SJSA1 (cell line): Measurements from ENCODE around the gene ZNF488. TPM values are rescaled to one million over a fixed set of nuclear protein-coding genes. Genes with fewer than 3 reads are reported as not detected.
A peak's percentile ranks its signal among the peaks of the same experiment; 100 is the strongest.

Experiments
- DNase-seq, 2 experiments: peaks; one replicate each; pipeline ENCODE4 v3.0.0-alpha.2; 2015 to 2020; ENCODE audit warnings: low spot score in 2 of 2, low read depth in 1 of 2
- H3K27ac ChIP-seq: fragments of 250-450 bp; sonication (Bioruptor Pico); 2 replicates; pipeline ENCODE4 v1.5.1; 2020; ENCODE audit warnings: mild to moderate bottlenecking, moderate library complexity
- H3K27me3 ChIP-seq: fragments of 250-450 bp; sonication (Bioruptor Pico); replicated peaks from 2 replicates; pipeline ENCODE4 v1.5.1; 2020; ENCODE audit warnings: mild to moderate bottlenecking, moderate library complexity
- H3K36me3 ChIP-seq: fragments of 250-450 bp; sonication (Bioruptor Pico); 2 replicates; pipeline ENCODE4 v1.5.1; 2020; ENCODE audit warnings: mild to moderate bottlenecking
- H3K4me1 ChIP-seq: fragments of 250-450 bp; sonication (Bioruptor Pico); replicated peaks from 2 replicates; pipeline ENCODE4 v1.6.1; 2021; ENCODE audit warnings: mild to moderate bottlenecking
- H3K4me3 ChIP-seq: fragments of 250-450 bp; sonication (Bioruptor Pico); 2 replicates; pipeline ENCODE4 v1.5.1; 2020; ENCODE audit warnings: mild to moderate bottlenecking
- H3K9me3 ChIP-seq: fragments of 250-450 bp; sonication (Bioruptor Pico); replicated peaks from 2 replicates; pipeline ENCODE4 v1.5.1; 2020; ENCODE audit warnings: mild to moderate bottlenecking
- total RNA-seq: library from RNA; depleted of rRNA; stranded (reverse); fragments of >200 nt; shearing (Covaris generic); gene quantifications from 2 replicates; pipeline ENCODE4 v1.2.3, GENCODE V29; 2014

Gene ZNF488
- total RNA-seq, 1 experiment from 2014 or later, result 1.2 TPM

DNA sequence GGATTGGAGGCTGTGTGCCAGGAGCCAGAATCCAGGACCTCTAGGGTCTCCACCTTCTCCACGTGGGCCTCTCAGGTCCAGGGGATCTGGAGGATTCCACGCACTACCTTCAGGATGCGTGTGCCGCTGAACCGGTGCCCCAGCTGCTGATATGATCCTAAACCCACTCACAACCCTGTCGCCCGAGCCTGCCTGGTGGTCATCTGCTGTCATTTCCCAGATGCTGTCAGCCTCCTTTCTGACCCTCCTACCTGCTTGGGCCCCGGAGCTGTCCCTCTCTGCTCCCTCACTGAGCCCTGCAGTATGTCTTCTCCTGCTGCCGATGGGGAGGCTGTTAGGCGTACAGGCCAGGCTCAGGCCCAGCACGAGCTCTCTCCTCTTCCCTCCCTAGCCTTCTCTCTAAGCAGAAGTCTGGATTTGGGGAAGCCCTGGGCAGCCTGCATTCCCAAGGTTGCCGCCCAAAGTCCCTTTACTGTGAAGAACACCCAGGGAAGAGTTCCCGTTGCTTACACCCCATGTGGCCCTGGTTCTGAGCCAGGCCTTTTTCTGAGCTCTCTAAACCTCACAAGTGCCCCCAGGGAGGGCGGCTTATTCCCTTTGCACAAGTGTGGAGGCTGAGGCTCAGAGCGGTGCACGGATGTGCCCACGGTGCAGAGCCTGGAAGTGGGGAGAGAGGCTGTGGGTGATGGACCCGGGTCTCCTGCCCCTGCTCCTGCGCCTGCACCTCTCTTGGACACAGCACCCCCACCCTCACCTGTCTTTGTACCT lies 30.8 kb upstream of the ZNF488 start:
- no peaks in the 10 kb centered on the region for H3K36me3 ChIP-seq
- peaks cover 22% of the 10 kb centered on the region for H3K4me1 ChIP-seq
- no peaks in the 10 kb centered on the region for H3K9me3 ChIP-seq
- DNase-seq, result no peak
- H3K4me3 ChIP-seq, result no peak overlapping the region
- H3K27ac ChIP-seq, result no peak overlapping the region
- no peaks in the 10 kb centered on the region for H3K27me3 ChIP-seq

DNA sequence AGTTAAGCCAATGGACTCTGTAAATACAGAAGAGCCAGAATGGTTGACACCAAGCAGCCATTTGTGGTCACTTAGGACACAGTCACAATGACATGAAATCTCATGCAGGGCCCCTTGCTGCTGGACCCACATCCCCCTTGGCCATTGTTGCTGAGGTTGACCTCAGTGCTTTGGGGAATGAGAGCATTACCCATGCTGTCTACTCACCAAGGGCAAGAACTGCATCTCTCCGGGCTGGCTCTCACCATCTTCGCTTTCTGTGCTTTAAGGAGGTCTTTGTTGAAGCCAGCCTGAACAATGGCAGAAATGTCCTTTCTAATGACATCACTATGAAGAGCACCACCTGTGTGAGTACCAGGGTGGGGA lies 30.1 kb upstream of the ZNF488 start:
- no peak overlapping the region for H3K4me3 ChIP-seq
- no peaks in the 10 kb centered on the region for H3K9me3 ChIP-seq
- H3K4me1 ChIP-seq, result peaks cover 22% of the 10 kb centered on the region
- H3K27me3 ChIP-seq, result no peaks in the 10 kb centered on the region
- DNase-seq, result no peak
- H3K36me3 ChIP-seq, result no peaks in the 10 kb centered on the region
- no peak overlapping the region for H3K27ac ChIP-seq

DNA sequence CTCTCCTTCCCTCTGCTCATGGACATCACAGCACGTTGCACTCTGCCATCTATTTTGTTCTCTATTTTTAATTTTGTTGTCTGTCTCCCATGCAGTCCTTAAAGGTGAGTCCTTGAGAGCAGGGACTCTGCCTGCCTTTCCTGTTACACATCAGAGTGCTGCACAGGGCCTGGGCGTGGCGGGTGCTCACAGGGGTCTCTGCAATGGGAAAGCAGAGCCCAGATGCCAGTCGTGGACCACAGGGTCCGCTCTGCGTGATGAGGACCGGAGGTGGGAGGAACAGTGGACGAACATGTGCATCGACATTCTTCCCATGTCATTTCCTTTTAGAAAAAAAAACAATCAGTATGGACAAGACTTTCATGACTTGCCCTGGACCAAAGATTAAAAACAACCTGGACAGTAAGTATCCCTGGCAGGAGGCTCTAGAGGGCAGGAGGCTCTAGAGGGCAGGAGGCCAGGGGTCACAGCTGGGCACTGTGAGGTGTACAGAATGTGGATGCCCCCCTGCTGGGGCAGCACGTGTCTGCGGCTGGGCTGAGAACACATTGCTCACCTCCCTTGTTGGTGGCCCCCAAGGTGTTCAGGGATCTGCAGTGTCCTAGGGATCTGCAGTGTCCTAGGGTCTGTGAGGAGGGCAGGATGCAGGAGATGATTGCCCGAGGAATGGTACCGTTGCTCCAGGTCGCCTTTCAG lies 29.6 kb upstream of the ZNF488 start:
- H3K4me1 ChIP-seq, result peaks cover 26% of the 10 kb centered on the region
- DNase-seq, result no peak
- peak overlapping the region; percentile 33 for H3K27ac ChIP-seq
- no peak overlapping the region for H3K4me3 ChIP-seq
- H3K9me3 ChIP-seq, result no peaks in the 10 kb centered on the region
- no peaks in the 10 kb centered on the region for H3K27me3 ChIP-seq
- no peaks in the 10 kb centered on the region for H3K36me3 ChIP-seq

GRCh38 chr10:47412869-47413268 lies 28.8 kb upstream of the ZNF488 start:
- peaks cover 30% of the 10 kb centered on the region for H3K4me1 ChIP-seq
- peak overlapping the region; percentile 33; the same call in 1 of the 2 replicates for H3K27ac ChIP-seq

DNA sequence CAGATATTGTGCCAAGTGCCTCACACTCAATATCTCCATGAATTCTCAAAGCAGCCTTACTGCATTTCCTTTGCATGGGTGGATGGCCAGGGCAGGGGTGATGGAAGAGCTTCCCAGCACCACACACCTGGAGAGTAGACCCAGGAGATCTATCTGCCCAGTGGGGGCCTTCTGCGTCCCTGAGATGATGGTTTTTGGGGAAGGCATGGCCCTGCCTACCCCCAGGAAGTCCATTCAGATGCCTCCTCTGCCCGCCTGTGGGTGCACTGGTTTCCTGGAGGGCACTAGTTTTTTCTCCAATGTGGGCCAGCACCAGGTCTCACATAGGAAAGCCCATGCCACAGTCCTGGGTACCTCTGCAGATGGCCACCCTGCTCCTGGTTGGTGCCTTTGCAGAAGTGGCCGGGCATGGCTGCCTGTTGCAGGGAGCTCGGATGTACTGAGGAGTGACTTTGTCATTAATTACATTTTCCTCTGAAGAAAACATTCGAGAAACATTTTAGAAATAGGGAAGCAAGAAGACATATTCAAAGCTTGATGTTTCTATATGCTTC lies 28.2 kb upstream of the ZNF488 start:
- H3K27ac ChIP-seq, result no peak overlapping the region
- DNase-seq, result no peak
- no peaks in the 10 kb centered on the region for H3K36me3 ChIP-seq
- H3K4me1 ChIP-seq, result peaks cover 34% of the 10 kb centered on the region
- no peaks in the 10 kb centered on the region for H3K9me3 ChIP-seq
- H3K27me3 ChIP-seq, result no peaks in the 10 kb centered on the region
- H3K4me3 ChIP-seq, result no peak overlapping the region

More at GRCh38 chr10:47412869-47413268, 28.8 kb upstream of the ZNF488 start:
- Histone ChIP-seq H3K9me3 (no peaks in the 10 kb centered on the region), H3K36me3 (no peaks in the 10 kb centered on the region), H3K4me3 (no peak overlapping the region), H3K27me3 (no peaks in the 10 kb centered on the region)
- peak in 1 of 2 experiments; percentile 36 for DNase-seq

GRCh38 chr10:47410862-47411261 lies 26.8 kb upstream of the ZNF488 start:
- Histone ChIP-seq H3K27me3 (no peaks in the 10 kb centered on the region), H3K4me3 (no peak overlapping the region), H3K9me3 (no peaks in the 10 kb centered on the region), H3K36me3 (no peaks in the 10 kb centered on the region), H3K27ac (no peak overlapping the region), H3K4me1 (peaks cover 48% of the 10 kb centered on the region)
- no peak for DNase-seq

GRCh38 chr10:47410271-47410670 lies 26.2 kb upstream of the ZNF488 start:
- Histone ChIP-seq H3K4me3 (no peak overlapping the region), H3K9me3 (no peaks in the 10 kb centered on the region), H3K27me3 (no peaks in the 10 kb centered on the region), H3K36me3 (no peaks in the 10 kb centered on the region), H3K27ac (no peak overlapping the region), H3K4me1 (peaks cover 54% of the 10 kb centered on the region)
- no peak for DNase-seq

DNA sequence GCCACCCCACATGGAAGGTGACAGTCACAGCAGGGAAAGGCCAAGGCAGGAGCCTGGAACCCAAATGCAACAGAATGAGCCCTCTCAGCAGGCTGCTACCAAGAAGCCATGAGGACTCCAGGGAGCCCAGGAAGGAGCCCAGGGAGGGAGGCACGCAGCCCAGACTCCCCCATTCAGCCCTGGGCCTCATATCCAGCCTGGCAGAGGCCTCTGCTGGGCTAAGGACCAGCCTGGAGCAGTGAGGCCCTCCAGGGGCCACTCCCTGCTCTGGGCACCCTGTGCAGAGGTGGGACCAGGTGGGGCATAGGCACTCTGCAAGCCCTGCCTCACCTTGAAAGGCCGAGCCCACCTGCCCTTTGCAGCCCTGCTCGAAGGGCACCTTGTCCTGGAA lies 25.8 kb upstream of the ZNF488 start:
- H3K36me3 ChIP-seq, result no peaks in the 10 kb centered on the region
- H3K27me3 ChIP-seq, result no peaks in the 10 kb centered on the region
- H3K4me3 ChIP-seq, result no peak overlapping the region
- peaks cover 58% of the 10 kb centered on the region for H3K4me1 ChIP-seq
- no peak for DNase-seq
- no peaks in the 10 kb centered on the region for H3K9me3 ChIP-seq
- H3K27ac ChIP-seq, result no peak overlapping the region

GRCh38 chr10:47409171-47409865 lies 25.2 kb upstream of the ZNF488 start:
- H3K36me3 ChIP-seq, result no peaks in the 10 kb centered on the region
- no peaks in the 10 kb centered on the region for H3K9me3 ChIP-seq
- H3K27ac ChIP-seq, result no peak overlapping the region
- no peak overlapping the region for H3K4me3 ChIP-seq
- peaks cover 63% of the 10 kb centered on the region for H3K4me1 ChIP-seq
- H3K27me3 ChIP-seq, result no peaks in the 10 kb centered on the region
- DNase-seq, result no peak

GRCh38 chr10:47408606-47409005 lies 24.5 kb upstream of the ZNF488 start:
- Histone ChIP-seq H3K9me3 (no peaks in the 10 kb centered on the region), H3K4me3 (no peak overlapping the region), H3K27me3 (no peaks in the 10 kb centered on the region), H3K27ac (no peak overlapping the region), H3K36me3 (no peaks in the 10 kb centered on the region), H3K4me1 (peaks cover 66% of the 10 kb centered on the region)
- no peak for DNase-seq

- no peaks in the 10 kb centered on the region for H3K9me3 ChIP-seq
- peaks cover 68% of the 10 kb centered on the region for H3K4me1 ChIP-seq
- H3K27ac ChIP-seq, result peak overlapping the region; percentile 82
- no peak overlapping the region for H3K4me3 ChIP-seq
- no peaks in the 10 kb centered on the region for H3K27me3 ChIP-seq
- peak; percentile 89 to 91 for DNase-seq
- no peaks in the 10 kb centered on the region for H3K36me3 ChIP-seq
Measured at GRCh38 chr10:47406870-47407691, 23.0 kb upstream of the ZNF488 start.

DNA sequence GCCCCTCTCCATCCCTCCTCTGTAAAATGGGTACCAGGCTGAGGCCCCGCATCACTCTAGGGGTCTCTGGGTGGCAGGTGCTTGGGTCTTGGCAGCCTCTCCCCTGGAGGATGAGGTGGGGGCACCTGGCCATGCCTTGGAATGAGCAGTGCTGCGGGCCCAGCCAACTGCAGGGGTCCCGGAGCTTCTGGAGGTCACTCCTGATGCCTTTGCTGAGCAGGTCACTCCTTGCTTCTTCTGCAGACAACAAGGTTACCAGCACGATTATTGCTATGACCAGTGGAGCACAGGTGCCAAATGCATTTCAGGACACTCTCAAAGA lies 22.4 kb upstream of the ZNF488 start:
- H3K36me3 ChIP-seq, result no peaks in the 10 kb centered on the region
- H3K9me3 ChIP-seq, result no peaks in the 10 kb centered on the region
- no peak for DNase-seq
- no peaks in the 10 kb centered on the region for H3K27me3 ChIP-seq
- H3K4me1 ChIP-seq, result peaks cover 67% of the 10 kb centered on the region
- H3K4me3 ChIP-seq, result no peak overlapping the region
- H3K27ac ChIP-seq, result peak overlapping the region; percentile 28; the same call in 1 of the 2 replicates

DNA sequence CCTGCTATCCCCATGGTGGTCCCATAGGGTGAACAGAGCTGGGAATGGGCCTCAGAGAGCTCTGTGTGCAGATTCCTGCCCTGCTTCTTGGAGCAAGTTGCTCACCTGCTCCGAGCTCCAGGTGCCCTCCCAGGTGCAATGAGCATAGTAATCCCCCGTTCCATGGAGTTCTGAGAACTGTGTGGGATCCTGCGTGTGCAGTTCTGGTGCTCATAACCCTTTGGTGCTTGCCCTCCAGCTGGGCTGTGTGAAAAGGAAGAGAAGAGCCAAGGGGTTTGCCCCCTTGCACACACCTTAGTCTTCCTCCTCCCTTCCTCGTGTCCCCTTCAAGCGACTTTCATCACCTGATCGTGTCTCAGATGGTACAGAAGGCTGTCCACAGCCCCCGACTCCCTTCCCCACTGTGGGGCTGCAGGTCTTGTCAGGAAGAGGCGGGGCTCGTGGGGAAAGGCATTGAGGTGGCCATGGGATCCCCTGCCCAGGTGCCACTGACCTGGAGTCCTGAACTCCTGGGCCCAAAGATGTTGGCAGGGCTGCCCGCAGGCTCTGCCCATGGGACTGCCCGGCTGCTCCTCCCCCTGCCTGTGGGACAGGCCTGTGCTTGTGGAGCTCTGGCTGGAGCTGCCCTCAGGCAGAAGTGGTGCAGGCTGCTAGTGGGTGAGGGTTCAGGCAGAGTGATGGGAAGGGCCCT lies 21.9 kb upstream of the ZNF488 start:
- Histone ChIP-seq H3K4me1 (peaks cover 67% of the 10 kb centered on the region), H3K27ac (peak overlapping the region; percentile 28; the same call in 1 of the 2 replicates), H3K36me3 (no peaks in the 10 kb centered on the region), H3K27me3 (no peaks in the 10 kb centered on the region), H3K9me3 (no peaks in the 10 kb centered on the region), H3K4me3 (no peak overlapping the region)
- no peak for DNase-seq
